Measurements from ENCODE around the gene STOX1. TPM values are rescaled to one million over a fixed set of nuclear protein-coding genes. Genes with fewer than 3 reads are reported as not detected.
A peak's percentile ranks its signal among the peaks of the same experiment; 100 is the strongest.
"Not testable (repeated sequence)": the region's sequence is repeated elsewhere in the genome, so short reads cannot be mapped to it uniquely, and the experiment has no call there.

Gene STOX1
- total RNA-seq (2014; rRNA removed; shearing (Covaris generic)) = 1.8 and 2.0 TPM in 2 replicates
- polyA plus RNA-seq (2015; cell fraction: cytosol; rRNA removed) = 0.53 and 0.83 TPM in 2 replicates
- polyA plus RNA-seq (2015; cell fraction: nucleus; rRNA removed) = 0.14 TPM in 1 of 2 replicates, not detected in the other

- in situ Hi-C loops (cut with HindIII; ENCODE audit: low pct_unique_long_range_greater_than_20kb, low sequenced_read_pairs) = no loop called here
Measured at GRCh38 chr10:68826764-68827591, at the start of gene STOX1. Gene STOX1 (plus strand): TSS chr10:68827531. CDS start chr10:68827624, 93 bp downstream.

DNA sequence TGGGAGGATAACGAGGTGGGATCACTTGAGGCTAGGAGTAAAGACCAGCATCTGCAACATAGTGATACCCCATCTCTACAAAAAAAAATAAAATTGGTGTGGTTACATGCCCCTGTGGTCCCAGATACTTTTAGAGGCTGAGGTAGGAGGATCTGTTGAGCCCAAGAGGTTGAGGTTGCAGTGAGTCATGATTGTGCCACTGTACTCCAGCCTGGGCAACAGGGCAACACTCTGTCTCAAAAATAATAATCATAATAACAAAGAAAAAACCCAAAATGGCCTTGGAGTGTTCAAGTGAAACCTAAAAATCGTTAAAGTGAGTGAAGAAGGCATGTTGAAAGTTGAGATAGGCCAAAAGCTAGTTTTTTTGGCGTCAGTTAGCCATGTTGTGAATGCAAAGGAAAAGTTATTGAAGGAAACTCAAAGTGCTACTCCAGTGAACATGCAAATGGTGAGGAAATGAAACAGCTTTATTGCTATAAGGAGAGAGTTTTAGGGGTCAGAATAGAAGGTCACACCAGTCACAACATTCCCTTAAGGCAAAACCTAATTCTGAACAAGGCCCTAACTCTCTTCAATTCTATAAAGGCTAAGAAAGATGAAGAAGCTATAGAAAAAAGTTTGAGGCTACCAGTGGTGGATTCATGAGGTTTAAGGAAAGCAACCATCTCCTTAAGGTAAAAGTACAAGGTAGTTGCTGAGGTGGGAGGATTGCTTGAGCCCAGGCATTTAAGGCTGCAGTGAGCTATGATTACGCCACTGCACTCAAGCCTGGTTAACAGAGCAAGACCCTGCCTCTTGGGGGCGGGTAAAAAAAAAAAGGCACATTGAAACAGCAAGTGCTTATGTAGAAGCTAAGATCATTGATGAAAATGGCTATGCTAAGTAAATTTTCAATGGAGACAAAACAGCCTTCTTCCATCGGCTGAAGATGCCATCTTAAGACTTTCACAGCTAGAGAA lies 45.4 kb upstream of the STOX1 start:
- in situ Hi-C loops (cut with HindIII; ENCODE audit: low pct_unique_long_range_greater_than_20kb, low sequenced_read_pairs) = no loop called here
- DNase-seq (ENCODE audit: low read depth, low spot score) = no peak

More at GRCh38 chr10:68826764-68827591, at the start of gene STOX1:
- peak; percentile 63 for DNase-seq (ENCODE audit: low read depth, low spot score)

- in situ Hi-C loops (cut with HindIII; ENCODE audit: low pct_unique_long_range_greater_than_20kb, low sequenced_read_pairs) = no loop called here
- no peak for DNase-seq (ENCODE audit: low read depth, low spot score)
Measured at GRCh38 chr10:68784476-68784875, 42.9 kb upstream of the STOX1 start.

DNA sequence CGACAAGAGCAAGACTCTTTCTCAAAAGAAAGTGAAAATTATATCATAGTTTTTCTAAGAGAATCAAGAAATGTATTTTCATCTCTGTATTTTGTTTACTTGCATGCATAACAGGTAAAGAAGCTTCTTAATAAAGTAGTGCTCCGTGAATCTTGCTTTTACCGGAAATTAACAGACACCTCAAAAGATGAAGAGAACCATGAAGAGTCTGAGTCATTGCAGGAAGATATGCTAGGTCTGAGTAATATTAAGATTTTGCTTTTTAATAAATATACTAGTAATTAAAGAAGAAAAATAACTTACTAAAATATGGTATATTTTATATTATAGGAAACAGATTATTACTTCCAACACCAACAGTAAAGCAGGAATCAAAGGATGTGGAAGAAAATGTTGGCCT lies 39.5 kb upstream of the STOX1 start:
- in situ Hi-C loops (cut with HindIII; ENCODE audit: low pct_unique_long_range_greater_than_20kb, low sequenced_read_pairs) = no loop called here
- no peak for DNase-seq (ENCODE audit: low read depth, low spot score)

- in situ Hi-C loops (cut with HindIII; ENCODE audit: low pct_unique_long_range_greater_than_20kb, low sequenced_read_pairs) = no loop called here
- DNase-seq (ENCODE audit: low read depth, low spot score) = no peak
Measured at GRCh38 chr10:68790476-68790875, 36.9 kb upstream of the STOX1 start.

GRCh38 chr10:68792115-68792514 lies 35.2 kb upstream of the STOX1 start:
- peak; percentile 22 for DNase-seq (ENCODE audit: low read depth, low spot score)
- in situ Hi-C loops (cut with HindIII; ENCODE audit: low pct_unique_long_range_greater_than_20kb, low sequenced_read_pairs) = no loop called here

GRCh38 chr10:68795886-68796532 lies 31.3 kb upstream of the STOX1 start:
- no peak for DNase-seq (ENCODE audit: low read depth, low spot score)
- in situ Hi-C loops (cut with HindIII; ENCODE audit: low pct_unique_long_range_greater_than_20kb, low sequenced_read_pairs) = no loop called here

- in situ Hi-C loops (cut with HindIII; ENCODE audit: low pct_unique_long_range_greater_than_20kb, low sequenced_read_pairs) = no loop called here
- DNase-seq (ENCODE audit: low read depth, low spot score) = no peak
Measured at GRCh38 chr10:68796605-68797004, 30.7 kb upstream of the STOX1 start.

DNA sequence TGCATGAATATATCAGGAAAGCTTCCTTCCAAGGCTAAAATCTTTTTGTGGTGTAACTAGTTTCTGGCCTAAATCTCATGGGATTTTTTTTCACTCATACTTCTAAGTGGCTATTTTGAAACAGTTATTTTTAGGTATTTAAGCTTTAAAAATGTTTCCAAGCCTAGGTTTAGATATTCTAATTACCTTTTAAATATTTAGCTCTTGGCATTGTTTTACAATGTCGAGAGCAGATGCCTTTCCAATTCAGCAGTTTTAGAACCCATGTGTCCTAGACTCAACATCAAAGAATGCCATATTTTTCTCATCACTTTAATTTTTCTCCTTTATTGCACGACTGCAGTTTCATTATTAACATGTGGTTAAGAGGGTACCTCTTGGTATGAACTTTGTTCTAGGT lies 27.1 kb upstream of the STOX1 start:
- DNase-seq (ENCODE audit: low read depth, low spot score) = no peak
- in situ Hi-C loops (cut with HindIII; ENCODE audit: low pct_unique_long_range_greater_than_20kb, low sequenced_read_pairs) = no loop called here

DNA sequence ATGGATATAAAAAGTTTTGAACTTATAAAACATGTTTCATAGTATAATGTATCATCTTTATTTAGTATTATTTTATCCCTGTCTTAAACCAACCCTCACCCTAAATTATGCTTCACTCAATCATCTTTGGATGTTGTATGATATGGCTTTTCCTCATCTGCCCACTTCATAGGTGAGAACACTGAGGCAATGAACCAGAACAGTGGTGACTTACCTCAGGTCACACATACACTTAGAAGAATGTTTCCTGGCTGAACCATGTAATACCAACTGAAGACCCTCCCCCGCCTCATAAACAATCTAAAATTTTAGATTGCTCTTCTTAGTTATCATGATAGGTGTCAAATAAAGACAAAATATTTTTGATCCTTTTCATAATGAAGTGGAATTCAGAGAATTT lies 22.6 kb upstream of the STOX1 start:
- in situ Hi-C loops (cut with HindIII; ENCODE audit: low pct_unique_long_range_greater_than_20kb, low sequenced_read_pairs) = no loop called here
- DNase-seq (ENCODE audit: low read depth, low spot score) = no peak

- in situ Hi-C loops (cut with HindIII; ENCODE audit: low pct_unique_long_range_greater_than_20kb, low sequenced_read_pairs); DNase-seq (ENCODE audit: low read depth, low spot score): not testable (repeated sequence)
Measured at GRCh38 chr10:68810830-68811229, 16.5 kb upstream of the STOX1 start.

- in situ Hi-C loops (cut with HindIII; ENCODE audit: low pct_unique_long_range_greater_than_20kb, low sequenced_read_pairs) = no loop called here
- DNase-seq (ENCODE audit: low read depth, low spot score) = no peak
Measured at GRCh38 chr10:68811314-68812009, 15.9 kb upstream of the STOX1 start.

DNA sequence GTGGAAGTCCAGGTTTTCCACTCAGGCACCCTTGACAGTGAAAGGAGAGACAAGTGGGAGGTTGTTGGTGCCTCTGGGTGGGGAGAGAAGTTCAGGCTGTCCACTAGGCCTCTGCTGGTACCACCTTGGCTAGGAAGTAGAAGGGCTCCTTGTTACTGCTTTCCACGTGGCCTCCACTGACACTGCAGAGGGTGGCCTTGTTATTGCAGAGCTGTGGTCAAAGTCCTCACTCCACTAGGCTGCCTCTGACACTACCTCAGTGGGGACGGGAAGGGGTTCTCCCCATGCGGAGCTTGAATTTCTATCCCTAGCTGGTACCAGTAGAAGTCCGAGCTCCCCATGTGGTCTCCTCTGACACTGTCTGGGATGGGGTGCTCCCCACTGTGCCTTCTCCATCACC lies 14.9 kb upstream of the STOX1 start:
- no peak for DNase-seq (ENCODE audit: low read depth, low spot score)
- in situ Hi-C loops (cut with HindIII; ENCODE audit: low pct_unique_long_range_greater_than_20kb, low sequenced_read_pairs) = no loop called here

DNA sequence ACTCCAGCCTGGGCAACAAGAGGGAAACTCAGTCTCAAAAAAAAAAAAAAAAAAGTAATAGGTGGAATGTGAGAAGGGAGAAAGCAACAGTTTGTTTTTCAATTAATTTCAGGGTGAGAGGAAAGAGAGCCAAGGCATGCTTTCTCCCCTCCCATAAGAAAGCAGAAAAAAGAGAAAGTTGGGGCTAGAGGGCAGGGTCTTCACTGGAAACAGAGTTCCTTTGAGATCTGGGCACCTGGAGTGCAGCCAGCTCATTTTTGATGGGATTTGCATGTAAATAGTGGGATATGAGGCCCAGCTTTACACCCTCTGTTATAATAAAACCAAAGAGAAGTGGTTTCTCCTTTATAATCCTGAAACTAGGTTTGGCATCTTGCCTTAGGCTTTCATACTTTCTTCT lies 13.8 kb upstream of the STOX1 start:
- in situ Hi-C loops (cut with HindIII; ENCODE audit: low pct_unique_long_range_greater_than_20kb, low sequenced_read_pairs) = no loop called here
- no peak for DNase-seq (ENCODE audit: low read depth, low spot score)

DNA sequence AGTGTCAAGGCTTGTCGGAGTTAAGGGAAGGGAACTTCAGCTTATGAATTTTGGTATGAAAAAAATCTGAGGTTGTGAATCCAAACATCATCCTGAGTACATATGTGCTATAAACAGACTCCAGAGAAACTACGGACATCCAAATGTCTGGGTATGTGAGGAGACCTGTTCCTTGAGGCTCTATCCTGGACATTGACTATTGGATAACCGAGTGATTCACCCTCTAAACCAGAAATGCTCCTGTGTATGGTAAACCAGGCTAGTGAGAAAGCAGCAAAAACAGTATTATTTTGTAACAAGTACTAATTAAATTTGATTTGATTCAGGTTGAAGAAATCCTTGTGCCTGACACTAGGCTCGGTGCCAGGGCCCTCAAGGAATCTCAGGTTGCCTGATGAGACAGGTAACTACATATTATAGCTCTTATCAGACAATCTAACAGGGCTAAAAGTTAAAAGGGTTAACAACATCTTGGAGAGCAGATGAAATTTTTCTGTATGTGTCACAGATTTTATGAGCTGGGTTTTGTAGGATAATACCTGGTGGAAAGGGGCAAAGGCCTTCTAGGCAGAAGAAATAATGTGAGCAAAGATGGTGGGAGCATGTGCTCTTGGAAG lies 10.4 kb upstream of the STOX1 start:
- no peak for DNase-seq (ENCODE audit: low read depth, low spot score)
- in situ Hi-C loops (cut with HindIII; ENCODE audit: low pct_unique_long_range_greater_than_20kb, low sequenced_read_pairs) = no loop called here

DNA sequence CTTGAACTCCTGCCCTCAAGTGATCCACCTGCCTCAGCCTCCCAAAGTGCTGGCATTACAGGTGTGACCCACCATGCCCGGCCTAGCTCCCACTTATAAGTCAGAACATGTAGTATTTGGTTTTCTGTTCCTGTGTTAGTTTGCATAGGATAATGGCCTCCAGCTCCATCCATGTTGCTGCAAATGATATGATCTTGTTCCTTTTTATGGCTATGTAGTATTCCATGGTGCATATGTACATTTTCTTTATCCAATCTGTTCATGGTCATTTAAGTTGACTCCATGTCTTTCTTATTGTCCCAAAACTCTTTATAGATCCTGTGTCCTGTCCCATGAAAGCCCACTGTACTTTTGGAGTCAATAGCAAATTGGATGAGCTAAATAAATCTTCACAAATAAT lies 7.0 kb upstream of the STOX1 start:
- DNase-seq (ENCODE audit: low read depth, low spot score); in situ Hi-C loops (cut with HindIII; ENCODE audit: low pct_unique_long_range_greater_than_20kb, low sequenced_read_pairs): not testable (repeated sequence)

GRCh38 chr10:68822626-68823025 lies 4.7 kb upstream of the STOX1 start:
- in situ Hi-C loops (cut with HindIII; ENCODE audit: low pct_unique_long_range_greater_than_20kb, low sequenced_read_pairs); DNase-seq (ENCODE audit: low read depth, low spot score): not testable (repeated sequence)
